GM10266 (cell line): ENCODE results near the gene MDP1.
"Not testable (repeated sequence)": the region's sequence is repeated elsewhere in the genome, so short reads cannot be mapped to it uniquely, and the experiment has no call there.

ENCODE experiments used
- DNase-seq: peaks from one replicate; pipeline ENCODE4 v3.0.0; 2012; ENCODE audit errors: extremely low spot score
- CTCF ChIP-seq: IDR thresholded peaks from 2 replicates; pipeline ENCODE4 v1.5.1; 2012; ENCODE audit warnings: mild to moderate bottlenecking, low read depth; ENCODE audit not compliant: control insufficient read depth, insufficient read depth; ENCODE audit errors: missing control alignments

The MDP1 gene

GRCh38 chr14:24226473-24226872 lies 10.6 kb upstream of the MDP1 start:
- no peak for TF ChIP-seq CTCF
- DNase-seq = no peak

- no peak for DNase-seq
- TF ChIP-seq CTCF = no peak
Measured at GRCh38 chr14:24224618-24225071, 8.8 kb upstream of the MDP1 start.

- not testable (repeated sequence) for DNase-seq
Measured at GRCh38 chr14:24222987-24223386, 7.1 kb upstream of the MDP1 start.

- no peak for DNase-seq
- no peak for TF ChIP-seq CTCF
Measured at GRCh38 chr14:24219521-24219920, 3.7 kb upstream of the MDP1 start.

- no peak for DNase-seq
- TF ChIP-seq CTCF = no peak
Measured at GRCh38 chr14:24219080-24219479, 3.2 kb upstream of the MDP1 start.

- DNase-seq = not testable (repeated sequence)
Measured at GRCh38 chr14:24216876-24217275, 1.0 kb upstream of the MDP1 start.

- no peak for TF ChIP-seq CTCF
- no peak for DNase-seq
Measured at GRCh38 chr14:24216345-24216699, 456 bp upstream of the MDP1 start.

- no peak for DNase-seq
- TF ChIP-seq CTCF = no peak
Measured at GRCh38 chr14:24213866-24214662, 1.8 kb downstream of the MDP1 start.
